HPDE6-E6E7 (cell line): Measurements from ENCODE around the gene MYADM.

Source experiments
- DNase-seq: peaks from one replicate; pipeline ENCODE4 v3.0.0; 2011; ENCODE audit warnings: missing footprints; ENCODE audit errors: extremely low spot score

Gene MYADM

GRCh38 chr19:53885036-53885435 lies 17.4 kb downstream of the MYADM start:
- DNase-seq: no peak

DNA sequence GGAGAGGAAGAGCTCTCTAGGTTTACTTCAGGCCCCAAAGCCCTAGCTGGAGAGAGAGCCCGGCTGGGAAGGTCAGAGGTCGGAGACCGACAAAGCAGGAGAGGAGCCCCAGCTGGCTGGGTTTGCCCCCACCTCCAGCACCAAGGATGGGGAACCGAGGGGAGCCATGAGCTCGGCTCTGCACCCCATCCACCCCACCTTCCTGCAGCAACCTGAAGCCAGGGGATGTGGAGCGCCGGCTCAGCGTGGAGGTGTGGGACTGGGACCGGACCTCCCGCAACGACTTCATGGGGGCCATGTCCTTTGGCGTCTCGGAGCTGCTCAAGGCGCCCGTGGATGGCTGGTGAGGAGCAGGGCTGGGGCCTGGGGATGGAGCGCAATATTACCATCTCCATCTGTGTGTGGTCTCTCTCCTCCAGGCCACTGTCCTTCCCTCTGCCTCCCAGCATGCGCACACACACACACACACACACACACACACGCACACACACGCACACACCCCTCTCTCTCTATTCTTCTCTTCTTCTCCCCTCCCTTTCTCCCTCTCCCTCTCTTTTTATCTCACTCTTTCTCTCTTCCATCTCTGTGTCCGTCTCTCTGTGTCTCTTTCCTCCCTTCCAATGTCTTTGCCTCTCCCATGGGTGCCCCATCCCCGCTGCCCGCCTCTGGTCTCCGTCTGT lies 24.8 kb downstream of the MYADM start:
- no peak for DNase-seq

GRCh38 chr19:53892981-53893325 lies 25.3 kb downstream of the MYADM start:
- DNase-seq: no peak

DNA sequence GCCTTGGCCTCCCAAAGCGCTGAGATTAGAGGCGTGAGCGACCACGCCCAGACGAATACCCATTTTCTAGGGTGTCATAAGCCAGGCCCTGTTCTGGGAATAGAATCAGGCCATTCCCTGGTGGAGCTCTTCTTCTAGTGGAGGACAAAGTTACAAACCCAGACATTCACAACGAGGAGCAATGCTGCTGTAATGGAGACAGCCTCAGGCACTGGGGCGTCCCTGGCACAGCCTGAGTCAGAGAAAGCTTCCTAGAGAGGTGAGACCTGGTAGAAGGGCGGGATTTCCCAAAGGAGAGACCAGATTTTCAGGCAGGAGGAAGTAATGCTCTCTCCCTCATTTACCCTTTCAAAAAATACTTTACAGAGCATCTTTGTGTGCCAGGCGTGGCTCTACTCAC lies 27.0 kb downstream of the MYADM start:
- DNase-seq: peak; percentile 71

DNA sequence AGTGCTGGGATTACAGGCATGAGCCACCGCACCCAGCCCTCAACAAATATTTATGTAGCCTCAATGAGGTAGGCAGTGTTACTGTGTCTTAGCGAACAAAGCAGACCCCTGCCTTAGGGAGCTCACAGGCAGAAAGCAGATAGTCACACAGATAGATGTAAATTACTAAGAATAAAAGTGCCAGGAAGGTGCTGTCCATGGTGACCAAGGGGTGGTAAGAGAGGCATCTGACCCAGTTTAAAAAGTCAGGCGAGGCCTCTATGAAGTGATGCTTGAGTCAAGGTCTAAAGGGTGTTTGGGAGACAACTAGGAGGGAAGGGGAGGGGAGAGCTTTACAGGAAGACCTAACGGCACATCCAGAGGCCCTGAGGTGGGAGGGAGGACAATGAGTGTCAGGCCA lies 29.0 kb downstream of the MYADM start:
- DNase-seq: no peak

- DNase-seq: no peak
These were observed 29.8 kb downstream of the MYADM start for GRCh38 chr19:53897459-53897858.

DNA sequence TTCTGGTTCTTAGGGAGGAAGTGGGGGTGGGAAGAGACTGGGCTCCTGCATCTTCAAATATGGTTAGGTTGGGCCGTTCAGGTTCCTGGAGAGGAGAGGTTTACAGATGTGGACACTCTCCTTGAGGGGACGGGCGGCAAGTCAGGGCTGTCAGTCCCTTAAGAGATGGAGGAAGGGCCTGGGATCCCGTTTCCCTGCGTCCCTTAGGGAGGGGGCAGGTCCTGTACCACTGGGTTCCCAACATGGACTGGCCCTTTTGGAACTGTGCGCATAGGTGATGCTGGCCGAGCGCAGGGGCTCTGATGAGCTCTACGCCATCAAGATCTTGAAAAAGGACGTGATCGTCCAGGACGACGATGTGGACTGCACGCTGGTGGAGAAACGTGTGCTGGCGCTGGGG lies 30.5 kb downstream of the MYADM start:
- DNase-seq: no peak

DNA sequence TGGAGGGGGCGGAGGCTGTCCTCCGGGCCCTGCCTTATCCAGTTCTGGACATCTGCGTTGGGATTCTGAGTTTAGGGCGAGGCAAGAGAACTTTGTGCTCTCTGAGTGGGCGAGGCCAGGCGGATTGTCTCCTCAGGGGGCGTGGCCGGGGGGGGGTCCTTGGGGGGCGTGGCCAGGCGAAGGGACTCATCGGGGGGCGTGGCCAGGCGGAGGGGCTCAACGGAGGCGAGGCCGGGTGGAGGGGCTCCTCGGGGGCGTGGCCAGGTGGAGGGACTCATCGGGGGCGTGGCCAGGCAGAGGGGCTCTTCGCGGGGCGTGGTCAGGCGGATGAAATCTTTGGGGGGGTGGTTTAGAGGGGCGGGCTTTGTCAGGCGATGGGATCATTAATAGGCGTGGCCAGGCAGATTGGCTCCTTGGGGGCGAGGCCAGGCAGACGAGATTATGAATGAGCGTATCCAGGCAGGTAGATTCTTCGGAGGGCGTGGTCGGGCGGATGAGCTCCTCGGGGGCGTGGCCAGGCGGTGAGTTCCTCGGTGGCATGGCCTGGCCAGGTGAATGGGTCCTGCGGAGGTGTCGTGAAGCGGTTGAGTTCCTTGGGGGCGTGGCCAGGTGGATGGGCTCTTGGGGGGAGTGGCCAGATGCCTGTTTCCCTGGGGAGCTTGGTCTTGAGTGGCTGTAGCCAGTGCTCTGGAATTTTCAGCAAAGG lies 31.1 kb downstream of the MYADM start:
- DNase-seq: no peak

GRCh38 chr19:53900191-53900860 lies 32.6 kb downstream of the MYADM start:
- no peak for DNase-seq

- peak; percentile 38 for DNase-seq
These were observed 35.5 kb downstream of the MYADM start for GRCh38 chr19:53903055-53903680.

DNA sequence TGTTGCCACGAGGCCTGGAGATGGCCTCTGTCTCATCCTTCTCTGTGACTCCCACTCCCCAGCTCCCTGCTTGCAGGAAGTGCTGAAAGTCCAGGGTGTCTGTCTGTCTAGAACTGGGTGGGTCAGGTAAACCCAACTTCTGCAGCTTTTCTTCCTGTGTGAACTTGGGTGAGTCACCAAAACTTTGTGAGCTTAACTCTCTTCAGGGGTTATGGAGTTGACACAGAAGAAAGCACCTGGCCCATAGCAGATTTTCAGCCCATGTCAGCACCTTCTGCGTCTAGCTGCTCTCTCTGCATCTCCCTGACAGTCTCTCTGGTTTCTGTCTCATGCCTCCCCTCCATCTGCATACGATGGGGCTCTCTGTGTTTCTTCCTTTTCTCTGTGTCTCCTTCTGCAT lies 37.2 kb downstream of the MYADM start:
- DNase-seq: no peak

- no peak for DNase-seq
These were observed 38.1 kb downstream of the MYADM start for GRCh38 chr19:53905787-53906186.

- DNase-seq: peak; percentile 59
These were observed 38.8 kb downstream of the MYADM start for GRCh38 chr19:53906211-53907192.

DNA sequence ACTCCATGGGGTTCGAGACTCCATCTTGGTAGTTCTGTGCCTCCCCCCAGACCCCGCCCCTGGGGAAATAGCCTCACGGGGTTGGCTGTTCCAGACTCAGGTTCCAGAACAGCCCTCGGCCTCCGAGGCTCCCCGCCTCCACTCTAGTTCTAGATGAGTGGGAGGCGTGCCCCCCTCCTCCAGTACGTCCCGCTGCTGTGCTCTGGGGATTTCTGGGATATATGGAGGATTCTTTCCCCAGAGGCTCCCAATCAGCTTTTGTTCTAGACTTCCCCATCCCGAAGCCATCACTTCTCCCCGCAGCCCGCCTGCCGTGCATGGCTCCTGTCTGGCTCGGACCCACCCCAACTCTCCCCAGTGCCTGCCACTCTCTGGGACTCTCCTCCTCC lies 39.5 kb downstream of the MYADM start:
- no peak for DNase-seq

- DNase-seq: no peak
These were observed 40.0 kb downstream of the MYADM start for GRCh38 chr19:53907690-53908089.

DNA sequence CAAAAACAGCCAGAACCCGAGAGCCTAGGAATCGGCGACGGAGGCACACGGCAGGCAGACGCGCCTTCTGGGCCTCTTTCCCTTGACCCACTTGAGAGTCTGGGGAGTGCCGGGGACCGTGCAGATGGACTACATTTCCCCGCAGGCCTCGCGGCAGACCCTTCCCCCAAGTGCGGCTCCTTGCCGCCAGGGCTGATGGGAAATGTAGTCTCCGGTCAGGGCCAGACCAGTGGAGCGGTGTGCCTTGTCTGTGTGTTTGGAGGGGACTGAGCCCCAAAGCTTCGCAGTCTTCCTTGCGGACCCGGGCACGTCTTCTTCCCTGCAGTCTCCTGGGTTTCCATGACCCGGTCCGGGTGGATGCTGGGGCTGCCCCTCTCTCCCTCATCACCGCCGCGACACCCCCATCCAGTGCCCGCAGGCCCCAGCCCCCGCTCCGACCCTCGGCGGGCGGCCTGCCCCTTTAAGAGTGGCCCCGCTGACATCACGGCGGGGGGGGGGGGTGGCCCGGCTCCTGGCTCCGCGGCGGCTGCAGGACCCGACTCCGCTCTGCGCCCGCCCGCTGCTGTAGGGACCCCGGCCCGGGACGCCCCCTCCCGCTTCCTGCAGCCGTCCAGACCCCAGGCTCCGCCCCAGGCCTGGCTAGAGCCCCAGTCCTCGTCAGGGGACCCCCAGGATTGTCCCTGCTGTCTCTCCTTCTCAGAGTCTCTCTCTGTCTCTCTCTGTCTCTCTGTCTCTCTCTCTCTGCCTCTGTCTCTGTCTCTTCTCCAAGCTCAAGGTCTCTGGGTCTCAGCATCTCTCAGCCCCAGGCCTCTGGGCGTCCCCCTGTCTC lies 40.6 kb downstream of the MYADM start:
- peak; percentile 42 for DNase-seq

GRCh38 chr19:53908935-53909415 lies 41.3 kb downstream of the MYADM start, which contains the start of gene CACNG7:
Gene CACNG7, plus strand, starts transcription at chr19:53909278. Its CDS starts 3,554 bp downstream, at chr19:53912832.
- no peak for DNase-seq

- DNase-seq: no peak
These were observed 41.9 kb downstream of the MYADM start for GRCh38 chr19:53909471-53910169.

- no peak for DNase-seq
These were observed 42.5 kb downstream of the MYADM start for GRCh38 chr19:53910170-53910518.

DNA sequence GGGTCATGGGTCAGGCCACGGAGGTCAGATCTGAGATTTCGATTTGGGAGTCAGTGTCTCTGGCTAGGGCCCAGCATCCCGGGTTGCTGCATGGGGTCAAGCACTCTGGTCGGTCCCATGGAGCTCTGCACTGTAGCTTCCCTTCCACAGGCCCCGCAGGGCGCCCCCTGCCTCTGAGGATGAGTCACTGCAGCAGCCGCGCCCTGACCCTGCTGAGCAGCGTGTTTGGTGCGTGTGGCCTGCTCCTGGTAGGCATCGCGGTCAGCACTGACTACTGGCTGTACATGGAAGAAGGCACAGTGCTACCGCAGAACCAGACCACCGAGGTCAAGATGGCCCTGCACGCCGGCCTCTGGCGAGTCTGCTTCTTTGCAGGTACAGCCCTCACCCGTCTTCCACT lies 45.0 kb downstream of the MYADM start:
- DNase-seq: no peak
